ENCODE data around the gene GTF2A1L.

The GTF2A1L gene

DNA sequence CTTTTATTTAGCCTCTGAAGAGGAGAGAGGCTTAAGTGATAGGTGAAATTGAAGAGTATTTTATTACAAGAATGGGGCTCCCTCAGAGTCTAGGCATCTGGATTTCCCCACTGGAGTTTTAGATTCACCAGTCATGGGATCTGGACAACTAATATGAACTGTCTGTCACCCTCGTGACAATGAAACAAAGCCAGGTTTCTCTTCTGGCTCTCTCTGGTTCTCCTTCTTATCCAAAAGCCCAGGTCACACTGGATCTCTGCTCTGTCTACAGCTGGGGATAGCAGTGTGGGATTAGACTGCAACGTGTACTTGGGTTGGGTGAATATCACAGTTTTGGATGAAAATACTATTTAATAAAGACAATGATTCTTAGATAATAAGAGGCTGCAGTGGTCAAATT is 106.6 kb downstream of the GTF2A1L start:
- H3K4me3 ChIP-seq (ENCODE audit: low read depth, low read length): no peak overlapping the region
- DNase-seq (ENCODE audit: low read depth): no peak

DNA sequence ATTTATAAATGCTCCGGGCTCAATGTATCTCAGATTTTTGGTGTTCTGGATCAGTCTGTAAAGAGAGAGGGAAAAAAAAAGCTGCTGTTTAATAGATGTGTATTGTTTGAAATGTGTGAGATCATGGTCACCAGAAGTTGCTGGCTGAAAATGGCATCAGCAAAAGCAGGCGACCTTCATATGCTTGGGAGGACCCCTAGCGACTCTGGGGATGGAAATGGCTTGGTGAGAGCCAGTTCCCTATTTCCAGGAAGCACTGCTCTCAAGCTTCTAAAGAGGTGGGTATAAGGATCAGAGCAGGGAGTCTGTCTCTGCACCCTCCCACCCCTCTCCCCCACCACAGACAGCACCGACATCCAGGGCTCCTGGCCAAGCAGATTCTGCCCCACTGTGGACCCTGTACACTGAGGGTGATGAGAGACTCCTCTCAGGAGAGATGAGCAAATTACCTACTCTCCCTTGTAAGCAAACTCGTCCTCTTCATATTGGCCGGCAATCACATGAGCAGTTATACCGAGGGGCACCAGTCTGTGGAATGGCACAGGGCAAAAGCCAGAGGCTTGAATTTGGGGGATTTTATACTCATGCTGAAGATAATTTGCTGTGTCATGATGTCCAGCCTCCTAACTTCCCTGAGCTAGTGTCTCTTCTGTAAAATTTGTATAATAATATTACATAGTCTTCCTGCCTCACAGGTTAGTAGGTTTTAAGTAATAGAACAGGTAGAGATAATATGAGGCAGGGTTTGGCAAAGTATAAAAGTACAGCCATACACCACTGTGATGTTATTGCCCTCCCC is 108.2 kb downstream of the GTF2A1L start:
- H3K4me3 ChIP-seq (ENCODE audit: low read depth, low read length): no peak overlapping the region
- DNase-seq (ENCODE audit: low read depth): no peak

DNA sequence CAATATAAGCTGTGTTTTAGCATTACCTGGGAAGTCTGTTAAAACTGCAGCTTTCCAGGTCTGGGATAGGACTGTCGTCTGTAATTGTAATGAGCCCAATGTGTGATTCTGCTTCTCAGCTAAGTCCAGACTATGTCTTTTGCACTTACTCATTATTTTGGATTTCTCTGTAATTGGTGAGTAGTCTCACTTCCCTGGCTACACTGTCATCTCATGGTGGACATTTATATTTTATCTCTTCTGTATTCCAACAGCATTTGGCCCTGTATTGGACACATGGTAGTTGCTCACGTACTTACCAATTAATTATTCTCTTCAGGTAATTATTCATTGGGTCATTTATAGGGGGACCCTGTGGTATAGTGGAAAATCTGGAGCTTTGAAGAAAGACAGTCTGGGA is 109.9 kb downstream of the GTF2A1L start:
- H3K4me3 ChIP-seq (ENCODE audit: low read depth, low read length): no peak overlapping the region
- DNase-seq (ENCODE audit: low read depth): no peak

DNA sequence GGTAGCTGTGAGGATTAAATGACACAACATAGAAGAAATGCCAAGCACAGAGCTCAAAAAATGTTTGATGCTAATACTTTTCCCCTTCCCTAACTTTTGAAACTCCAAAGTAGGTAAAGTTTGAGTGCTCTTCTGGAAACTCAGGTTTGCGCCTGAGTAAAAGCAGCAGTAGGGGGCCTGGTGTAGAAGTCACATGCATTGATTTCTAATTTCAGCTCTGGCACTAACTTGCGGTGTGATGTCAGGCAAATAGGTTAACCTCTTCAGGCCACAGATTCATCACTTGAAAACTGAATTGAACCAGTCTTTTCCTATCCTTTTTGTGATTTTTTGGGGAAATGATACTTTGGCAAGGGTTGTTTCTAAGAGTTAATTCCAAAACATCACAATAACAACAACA is 110.6 kb downstream of the GTF2A1L start:
- DNase-seq (ENCODE audit: low read depth): no peak
- no peak overlapping the region for H3K4me3 ChIP-seq (ENCODE audit: low read depth, low read length)

DNA sequence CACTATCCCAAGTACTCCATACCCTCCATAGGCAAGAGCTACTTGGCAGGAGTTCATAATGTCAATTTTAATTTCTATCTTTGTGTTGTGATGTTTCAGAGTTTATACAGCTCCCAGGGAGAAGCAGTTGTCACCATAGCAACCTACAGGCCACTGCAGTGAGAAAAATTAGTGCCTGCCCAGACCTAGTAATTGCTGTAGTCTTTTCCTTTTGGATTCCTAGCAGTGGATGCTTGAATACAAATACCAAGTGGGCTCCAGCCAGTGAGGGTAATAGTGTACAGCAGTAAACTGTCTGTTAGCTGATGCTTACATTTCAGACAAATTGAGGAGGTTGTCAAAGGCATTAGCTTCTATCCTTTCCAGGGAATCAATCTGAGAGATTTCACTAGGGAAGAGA is 111.2 kb downstream of the GTF2A1L start:
- no peak overlapping the region for H3K4me3 ChIP-seq (ENCODE audit: low read depth, low read length)
- DNase-seq (ENCODE audit: low read depth): no peak
